HEK293 (cell line): ENCODE results near the gene PTPN18.

Source experiments
- CTCF ChIA-PET: fragments of 350-600 bp; formaldehyde crosslinking; extraction: SDS; loops from one replicate; lab custom pipeline; 2021; ENCODE audit warnings: antibody characterized with exemption; lab: Yijun Ruan, JAX
- POLR2A ChIA-PET: fragments of 300-600 bp; formaldehyde crosslinking; extraction: SDS; loops from one replicate; lab custom pipeline; 2020; ENCODE audit warnings: antibody characterized with exemption, inconsistent platforms; lab: Yijun Ruan, JAX
- H3K27ac ChIP-seq: fragments of 200-500 bp; sonication (Bioruptor generic); 2 replicates; pipeline ENCODE4 v1.5.1; 2014; ENCODE audit warnings: low read depth, low read length, control low read depth, inconsistent platforms; ENCODE audit errors: extremely low read depth
- H3K36me3 ChIP-seq, 2 experiments: fragments of 200-500 bp in 1 of 2; sonication (Bioruptor generic) in 1 of 2; 1 replicate in 1 of 2; 2 replicates in 1 of 2; pipeline ENCODE4 v1.5.1; 2014 to 2017; ENCODE audit warnings: inconsistent platforms in 2 of 2, low read length in 2 of 2; ENCODE audit not compliant: control insufficient read depth in 2 of 2, insufficient read depth in 1 of 2
- H3K4me1 ChIP-seq: fragments of 200-500 bp; sonication (Bioruptor generic); 2 replicates; pipeline ENCODE4 v1.5.1; 2014; ENCODE audit warnings: mild to moderate bottlenecking, low read length, inconsistent platforms; ENCODE audit not compliant: control insufficient read depth, insufficient read depth
- H3K4me3 ChIP-seq: 2 replicates; pipeline ENCODE4 v1.5.1; 2011; ENCODE audit warnings: low read depth, mild to moderate bottlenecking, control low read depth, low read length, moderate library complexity
- H3K9me3 ChIP-seq: fragments of 200-500 bp; sonication (Bioruptor generic); 2 replicates; pipeline ENCODE4 v1.5.1; 2014; ENCODE audit warnings: low read depth, low read length, inconsistent platforms; ENCODE audit not compliant: control insufficient read depth, insufficient read depth
- GLI2 ChIP-seq: fragments of 450-650 bp; formaldehyde crosslinking; IDR thresholded peaks from 2 replicates; pipeline ENCODE4; 2017; ENCODE audit warnings: missing biosample characterization, missing genetic modification characterization, low read depth, borderline replicate concordance
- HOXA7 ChIP-seq: sonication (generic); formaldehyde crosslinking; IDR thresholded peaks from 2 replicates; pipeline ENCODE4 v1.8.1; 2022; ENCODE audit warnings: missing genetic modification reagents, borderline replicate concordance
- HOXC10 ChIP-seq: sonication (generic); formaldehyde crosslinking; IDR thresholded peaks from 2 replicates; pipeline ENCODE4 v1.8.1; 2023; ENCODE audit warnings: mild to moderate bottlenecking, missing genetic modification reagents
- KLF1 ChIP-seq: fragments of 450-650 bp; formaldehyde crosslinking; IDR thresholded peaks from 2 replicates; pipeline ENCODE4 v1.5.1; 2016; ENCODE audit warnings: missing biosample characterization, missing genetic modification characterization
- ZBTB17 ChIP-seq: fragments of 450-650 bp; formaldehyde crosslinking; IDR thresholded peaks from 2 replicates; pipeline ENCODE4 v1.5.1; 2016; ENCODE audit warnings: missing biosample characterization, missing genetic modification characterization
- ZNF121 ChIP-seq: fragments of 450-650 bp; formaldehyde crosslinking; IDR thresholded peaks from 2 replicates; pipeline ENCODE4 v1.5.1; 2016; ENCODE audit warnings: missing biosample characterization, missing genetic modification characterization
- ZNF132 ChIP-seq: fragments of 450-650 bp; formaldehyde crosslinking; IDR thresholded peaks from 2 replicates; pipeline ENCODE4 v1.5.1; 2017; ENCODE audit warnings: missing biosample characterization, missing genetic modification characterization, borderline replicate concordance
- ZNF138 ChIP-seq: fragments of 450-650 bp; formaldehyde crosslinking; IDR thresholded peaks from 2 replicates; pipeline ENCODE4 v1.5.1; 2016; ENCODE audit warnings: missing biosample characterization, missing genetic modification characterization, borderline replicate concordance
- ZNF16 ChIP-seq: fragments of 450-650 bp; formaldehyde crosslinking; IDR thresholded peaks from 2 replicates; pipeline ENCODE4 v1.5.1; 2016; ENCODE audit warnings: low read depth, missing biosample characterization, missing genetic modification characterization
- ZNF184 ChIP-seq: fragments of 450-650 bp; IDR thresholded peaks from 2 replicates; pipeline ENCODE4 v1.5.1; 2018; ENCODE audit warnings: missing biosample characterization, mild to moderate bottlenecking, missing genetic modification characterization
- ZNF248 ChIP-seq: fragments of 450-650 bp; formaldehyde crosslinking; IDR thresholded peaks from 2 replicates; pipeline ENCODE4 v1.5.1; 2017; ENCODE audit warnings: missing biosample characterization, missing genetic modification characterization
- ZNF324 ChIP-seq: fragments of 450-650 bp; formaldehyde crosslinking; IDR thresholded peaks from 2 replicates; pipeline ENCODE4 v1.5.1; 2016; ENCODE audit warnings: missing biosample characterization, missing genetic modification characterization
- ZNF530 ChIP-seq: fragments of 450-650 bp; formaldehyde crosslinking; IDR thresholded peaks from 2 replicates; pipeline ENCODE4 v1.5.1; 2016; ENCODE audit warnings: low read depth, missing biosample characterization, missing genetic modification characterization
- ZNF585B ChIP-seq: fragments of 450-650 bp; formaldehyde crosslinking; IDR thresholded peaks from 2 replicates; pipeline ENCODE4 v1.5.1; 2016; ENCODE audit warnings: missing biosample characterization, missing genetic modification characterization
- ZNF624 ChIP-seq: fragments of 450-650 bp; formaldehyde crosslinking; IDR thresholded peaks from 2 replicates; pipeline ENCODE4 v1.5.1; 2017; ENCODE audit warnings: missing biosample characterization, missing genetic modification characterization
- ZNF654 ChIP-seq: fragments of 450-650 bp; formaldehyde crosslinking; IDR thresholded peaks from 2 replicates; pipeline ENCODE4 v1.5.1; 2016; ENCODE audit warnings: low read depth, missing biosample characterization, missing genetic modification characterization
- ZNF658 ChIP-seq: fragments of 450-650 bp; formaldehyde crosslinking; IDR thresholded peaks from 2 replicates; pipeline ENCODE4; 2016; ENCODE audit warnings: missing biosample characterization, missing genetic modification characterization
- ZNF777 ChIP-seq: fragments of 450-650 bp; formaldehyde crosslinking; IDR thresholded peaks from 2 replicates; pipeline ENCODE4 v1.5.1; 2017; ENCODE audit warnings: missing biosample characterization, missing genetic modification characterization, borderline replicate concordance
- ZNF837 ChIP-seq: fragments of 450-650 bp; formaldehyde crosslinking; IDR thresholded peaks from 2 replicates; pipeline ENCODE4 v1.5.1; 2016; ENCODE audit warnings: missing biosample characterization, missing genetic modification characterization
- TF ChIP-seq, protein P1 (sequence below): fragments of 450-650 bp; formaldehyde crosslinking; IDR thresholded peaks from 2 replicates; pipeline ENCODE4; 2016; ENCODE audit warnings: missing biosample characterization, missing genetic modification characterization
- TF ChIP-seq, protein P2 (sequence below): fragments of 450-650 bp; formaldehyde crosslinking; IDR thresholded peaks from 2 replicates; pipeline ENCODE4 v1.5.1; 2017; ENCODE audit warnings: missing biosample characterization, missing genetic modification characterization
- TF ChIP-seq, protein P3 (sequence below): sonication (generic); formaldehyde crosslinking; IDR thresholded peaks from 2 replicates; pipeline ENCODE4 v1.8.1; 2022; ENCODE audit warnings: mild to moderate bottlenecking, moderate library complexity, missing genetic modification reagents
- TF ChIP-seq, protein P4 (sequence below): fragments of 450-650 bp; formaldehyde crosslinking; IDR thresholded peaks from 2 replicates; pipeline ENCODE4 v1.5.1; 2016; ENCODE audit warnings: missing biosample characterization, missing genetic modification characterization
- TF ChIP-seq, protein P5 (sequence below): IDR thresholded peaks from 2 replicates; pipeline ENCODE4 v1.6.1; 2011; ENCODE audit warnings: mild to moderate bottlenecking, low read depth, low read length, borderline replicate concordance
- TF ChIP-seq, protein P6 (sequence below): fragments of 450-650 bp; formaldehyde crosslinking; IDR thresholded peaks from 2 replicates; pipeline ENCODE4 v1.5.1; 2016; ENCODE audit warnings: missing biosample characterization, missing genetic modification characterization

PTPN18 gene

DNA sequence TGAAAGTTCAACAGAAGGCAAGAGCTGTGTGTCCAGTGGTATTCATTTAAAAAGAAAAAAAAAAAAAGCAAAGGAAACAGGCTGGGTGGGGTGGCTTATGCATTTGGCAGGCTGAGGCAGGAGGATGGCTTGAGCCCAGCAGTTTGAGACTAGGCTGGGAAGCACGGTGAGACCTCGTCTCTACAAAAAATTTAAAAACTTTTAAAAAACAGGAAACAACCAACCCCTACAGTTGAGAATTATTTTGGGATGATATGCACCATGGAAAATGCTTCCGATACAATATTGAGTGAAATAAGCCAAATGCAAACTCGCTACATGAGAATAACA is 31.2 kb downstream of the PTPN18 start:
- ChIA-PET CTCF (no interaction called here), POLR2A (no interaction called here)
- Histone ChIP-seq H3K36me3 (no peaks in the 10 kb centered on the region), H3K4me1 (no peaks in the 10 kb centered on the region), H3K4me3 (no peak overlapping the region), H3K9me3 (no peaks in the 10 kb centered on the region), H3K27ac (no peak overlapping the region)
- TF ChIP-seq, protein P1, sequence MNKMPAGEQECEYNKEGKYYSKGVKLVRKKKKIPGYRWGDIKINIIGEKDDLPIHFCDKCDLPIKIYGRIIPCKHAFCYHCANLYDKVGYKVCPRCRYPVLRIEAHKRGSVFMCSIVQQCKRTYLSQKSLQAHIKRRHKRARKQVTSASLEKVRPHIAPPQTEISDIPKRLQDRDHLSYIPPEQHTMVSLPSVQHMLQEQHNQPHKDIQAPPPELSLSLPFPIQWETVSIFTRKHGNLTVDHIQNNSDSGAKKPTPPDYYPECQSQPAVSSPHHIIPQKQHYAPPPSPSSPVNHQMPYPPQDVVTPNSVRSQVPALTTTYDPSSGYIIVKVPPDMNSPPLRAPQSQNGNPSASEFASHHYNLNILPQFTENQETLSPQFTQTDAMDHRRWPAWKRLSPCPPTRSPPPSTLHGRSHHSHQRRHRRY (tag by site-specific recombination) = no peak
- TF ChIP-seq, protein P2, sequence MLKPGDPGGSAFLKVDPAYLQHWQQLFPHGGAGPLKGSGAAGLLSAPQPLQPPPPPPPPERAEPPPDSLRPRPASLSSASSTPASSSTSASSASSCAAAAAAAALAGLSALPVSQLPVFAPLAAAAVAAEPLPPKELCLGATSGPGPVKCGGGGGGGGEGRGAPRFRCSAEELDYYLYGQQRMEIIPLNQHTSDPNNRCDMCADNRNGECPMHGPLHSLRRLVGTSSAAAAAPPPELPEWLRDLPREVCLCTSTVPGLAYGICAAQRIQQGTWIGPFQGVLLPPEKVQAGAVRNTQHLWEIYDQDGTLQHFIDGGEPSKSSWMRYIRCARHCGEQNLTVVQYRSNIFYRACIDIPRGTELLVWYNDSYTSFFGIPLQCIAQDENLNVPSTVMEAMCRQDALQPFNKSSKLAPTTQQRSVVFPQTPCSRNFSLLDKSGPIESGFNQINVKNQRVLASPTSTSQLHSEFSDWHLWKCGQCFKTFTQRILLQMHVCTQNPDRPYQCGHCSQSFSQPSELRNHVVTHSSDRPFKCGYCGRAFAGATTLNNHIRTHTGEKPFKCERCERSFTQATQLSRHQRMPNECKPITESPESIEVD (tag by site-specific recombination) = no peak
- TF ChIP-seq ZBTB17 (no peak), ZNF530 (tag by site-specific recombination) (no peak), ZNF121 (tag by site-specific recombination) (no peak), ZNF132 (no peak), ZNF624 (tag by site-specific recombination) (no peak)
- TF ChIP-seq, protein P3, sequence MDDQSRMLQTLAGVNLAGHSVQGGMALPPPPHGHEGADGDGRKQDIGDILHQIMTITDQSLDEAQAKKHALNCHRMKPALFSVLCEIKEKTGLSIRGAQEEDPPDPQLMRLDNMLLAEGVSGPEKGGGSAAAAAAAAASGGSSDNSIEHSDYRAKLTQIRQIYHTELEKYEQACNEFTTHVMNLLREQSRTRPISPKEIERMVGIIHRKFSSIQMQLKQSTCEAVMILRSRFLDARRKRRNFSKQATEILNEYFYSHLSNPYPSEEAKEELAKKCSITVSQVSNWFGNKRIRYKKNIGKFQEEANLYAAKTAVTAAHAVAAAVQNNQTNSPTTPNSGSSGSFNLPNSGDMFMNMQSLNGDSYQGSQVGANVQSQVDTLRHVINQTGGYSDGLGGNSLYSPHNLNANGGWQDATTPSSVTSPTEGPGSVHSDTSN (CRISPR knock-in tag) = no peak
- TF ChIP-seq, all 188 proteins: peak for 0

DNA sequence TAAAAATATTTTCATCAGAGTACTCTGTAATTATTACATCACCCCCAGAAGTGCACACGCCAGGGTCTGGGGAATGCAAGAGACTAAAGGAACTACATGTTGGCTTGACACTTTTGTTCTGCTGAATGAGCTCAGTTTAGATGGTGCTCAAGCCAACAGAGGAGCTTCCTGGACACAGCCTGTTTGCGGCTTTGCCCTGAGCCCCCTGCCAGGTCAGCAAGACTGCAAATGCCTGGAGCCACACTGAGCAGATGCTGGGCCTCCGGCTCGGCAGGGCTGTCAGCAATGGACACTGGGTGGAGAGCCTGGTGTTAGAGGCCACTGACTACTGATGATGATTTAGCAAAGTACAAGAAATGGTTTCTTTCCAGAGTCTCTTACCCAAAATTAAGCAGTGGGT is 31.9 kb downstream of the PTPN18 start:
- CTCF ChIA-PET = interaction anchor here (4.7 kb wide), 1 partner anchor 15 kb away, joined by 17 read pairs; no protein-coding TSS in a partner anchor
- no peaks in the 10 kb centered on the region for H3K36me3 ChIP-seq
- no peaks in the 10 kb centered on the region for H3K4me1 ChIP-seq
- POLR2A ChIA-PET = no interaction called here
- H3K27ac ChIP-seq = no peak overlapping the region
- no peaks in the 10 kb centered on the region for H3K9me3 ChIP-seq
- TF ChIP-seq HOXA7 (CRISPR knock-in tag) (no peak), ZNF138 (no peak), GLI2 (tag by site-specific recombination) (no peak), ZNF837 (tag by site-specific recombination) (no peak), ZNF324 (tag by site-specific recombination) (no peak), ZNF658 (tag by site-specific recombination) (no peak), ZNF184 (no peak), HOXC10 (no peak), KLF1 (tag by site-specific recombination) (no peak), ZNF654 (tag by site-specific recombination) (no peak), ZNF248 (tag by site-specific recombination) (no peak), ZNF777 (tag by site-specific recombination) (no peak), ZNF16 (tag by site-specific recombination) (no peak), ZNF585B (tag by site-specific recombination) (no peak)
- TF ChIP-seq, protein P4, sequence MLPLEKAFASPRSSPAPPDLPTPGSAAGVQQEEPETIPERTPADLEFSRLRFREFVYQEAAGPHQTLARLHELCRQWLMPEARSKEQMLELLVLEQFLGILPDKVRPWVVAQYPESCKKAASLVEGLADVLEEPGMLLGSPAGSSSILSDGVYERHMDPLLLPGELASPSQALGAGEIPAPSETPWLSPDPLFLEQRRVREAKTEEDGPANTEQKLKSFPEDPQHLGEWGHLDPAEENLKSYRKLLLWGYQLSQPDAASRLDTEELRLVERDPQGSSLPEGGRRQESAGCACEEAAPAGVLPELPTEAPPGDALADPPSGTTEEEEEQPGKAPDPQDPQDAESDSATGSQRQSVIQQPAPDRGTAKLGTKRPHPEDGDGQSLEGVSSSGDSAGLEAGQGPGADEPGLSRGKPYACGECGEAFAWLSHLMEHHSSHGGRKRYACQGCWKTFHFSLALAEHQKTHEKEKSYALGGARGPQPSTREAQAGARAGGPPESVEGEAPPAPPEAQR = no peak
- TF ChIP-seq, protein P5, sequence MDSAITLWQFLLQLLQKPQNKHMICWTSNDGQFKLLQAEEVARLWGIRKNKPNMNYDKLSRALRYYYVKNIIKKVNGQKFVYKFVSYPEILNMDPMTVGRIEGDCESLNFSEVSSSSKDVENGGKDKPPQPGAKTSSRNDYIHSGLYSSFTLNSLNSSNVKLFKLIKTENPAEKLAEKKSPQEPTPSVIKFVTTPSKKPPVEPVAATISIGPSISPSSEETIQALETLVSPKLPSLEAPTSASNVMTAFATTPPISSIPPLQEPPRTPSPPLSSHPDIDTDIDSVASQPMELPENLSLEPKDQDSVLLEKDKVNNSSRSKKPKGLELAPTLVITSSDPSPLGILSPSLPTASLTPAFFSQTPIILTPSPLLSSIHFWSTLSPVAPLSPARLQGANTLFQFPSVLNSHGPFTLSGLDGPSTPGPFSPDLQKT = no peak
- TF ChIP-seq, protein P6, sequence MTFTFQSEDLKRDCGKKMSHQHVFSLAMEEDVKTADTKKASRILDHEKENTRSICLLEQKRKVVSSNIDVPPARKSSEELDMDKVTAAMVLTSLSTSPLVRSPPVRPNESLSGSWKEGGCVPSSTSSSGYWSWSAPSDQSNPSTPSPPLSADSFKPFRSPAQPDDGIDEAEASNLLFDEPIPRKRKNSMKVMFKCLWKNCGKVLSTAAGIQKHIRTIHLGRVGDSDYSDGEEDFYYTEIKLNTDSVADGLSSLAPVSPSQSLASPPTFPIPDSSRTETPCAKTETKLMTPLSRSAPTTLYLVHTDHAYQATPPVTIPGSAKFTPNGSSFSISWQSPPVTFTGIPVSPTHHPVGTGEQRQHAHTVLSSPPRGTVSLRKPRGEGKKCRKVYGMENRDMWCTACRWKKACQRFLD (tag by site-specific recombination) = no peak
- TF ChIP-seq, all 188 proteins: peak for 0
- no peak overlapping the region for H3K4me3 ChIP-seq
